K562 (cell line): ENCODE results near the gene POLR3H. TPM values are rescaled to one million over a fixed set of nuclear protein-coding genes. Genes with fewer than 3 reads are reported as not detected.
A peak's percentile ranks its signal among the peaks of the same experiment; 100 is the strongest.

Experiments used
- ATAC-seq: fragments of 200-7000 bp; cut with Tn5 transposase; 3 replicates; pipeline ENCODE4 v1.9.1; 2020; ENCODE audit warnings: moderate library complexity
- BruUV-seq: library from RNA; stranded (reverse); fragments of 400-500 nt; replicated peaks from 2 replicates; lab custom pipeline; 2021; lab: Mats Ljungman, UMichigan
- CTCF ChIA-PET: fragments of 300-600 bp; formaldehyde crosslinking; extraction: SDS; loops from one replicate; lab custom pipeline; 2021; ENCODE audit warnings: low intra/inter-chr PET ratio; lab: Yijun Ruan, JAX
- POLR2A ChIA-PET: fragments of 300-600, 350-650 bp; sonication (Branson Sonifier 250); formaldehyde crosslinking; extraction: SDS; loops from one replicate; lab custom pipeline; 2021; ENCODE audit warnings: antibody characterized with exemption, inconsistent platforms; lab: Yijun Ruan, JAX
- DNase-seq, 4 experiments: peaks; one replicate each; pipeline versions ENCODE4 v3.0.0 to v3.0.0-alpha.2; 2011 to 2018; ENCODE audit warnings: low spot score in 3 of 4, mixed read lengths in 3 of 4; ENCODE audit errors: extremely low read depth in 1 of 4
- FAIRE-seq: peaks from 2 replicates; lab custom pipeline; 2011; peaks lifted over from hg19 to GRCh38; lab: Jason Lieb, UNC
- H2AFZ ChIP-seq: 2 replicates; pipeline ENCODE4 v1.6.0; 2011; ENCODE audit warnings: low read depth, low read length, control low read depth, inconsistent platforms
- H3K27ac ChIP-seq: fragments of 200-600 bp; 3 replicates; pipeline ENCODE4 v1.8.0; 2011; ENCODE audit warnings: low read depth, mild to moderate bottlenecking, control low read depth, inconsistent platforms, low read length, moderate library complexity, mixed read lengths; ENCODE audit errors: extremely low read depth
- H3K27me3 ChIP-seq, 2 experiments: fragments of 300-600 bp in 1 of 2; 2 replicates in 1 of 2; 3 replicates in 1 of 2; pipeline versions ENCODE4 v1.6.0 to v1.8.0; 2011; ENCODE audit warnings: inconsistent platforms in 2 of 2, low read length in 2 of 2, mild to moderate bottlenecking in 1 of 2, mixed read lengths in 1 of 2, moderate library complexity in 1 of 2; ENCODE audit not compliant: control insufficient read depth in 2 of 2, insufficient read depth in 2 of 2
- H3K36me3 ChIP-seq: fragments of 300-600 bp; 3 replicates; pipeline ENCODE4 v1.8.0; 2011; ENCODE audit warnings: mild to moderate bottlenecking, low read length, inconsistent platforms; ENCODE audit not compliant: control insufficient read depth, insufficient read depth
- H3K4me1 ChIP-seq, 2 experiments: fragments of 200-600 bp in 1 of 2; replicated peaks in 1 of 2; 2 replicates in 1 of 2; 3 replicates in 1 of 2; pipeline versions ENCODE4 v1.5.1 to v1.8.0; 2011; ENCODE audit warnings: inconsistent platforms in 2 of 2, low read length in 2 of 2, mild to moderate bottlenecking in 1 of 2, mixed read lengths in 1 of 2, moderate library complexity in 1 of 2; ENCODE audit not compliant: control insufficient read depth in 2 of 2, insufficient read depth in 2 of 2
- H3K4me2 ChIP-seq: 2 replicates; pipeline ENCODE4 v1.6.1; 2011; ENCODE audit warnings: low read length, control low read depth, inconsistent platforms, mixed read lengths; ENCODE audit not compliant: insufficient read depth
- H3K4me3 ChIP-seq: fragments of 200-600 bp; sonication (generic), shearing (Covaris generic); 2 replicates; pipeline ENCODE4 v1.5.1; 2016; ENCODE audit warnings: control low read depth, inconsistent platforms
- H3K79me2 ChIP-seq: fragments of 200-600 bp; 3 replicates; pipeline ENCODE4 v1.8.0; 2011; ENCODE audit warnings: low read length, inconsistent platforms; ENCODE audit not compliant: control insufficient read depth, insufficient read depth
- H3K9ac ChIP-seq, 2 experiments: 2 replicates each; pipeline versions ENCODE4 v1.6.0 to v1.6.1; 2011; ENCODE audit warnings: low read depth in 2 of 2, low read length in 2 of 2, control low read depth in 1 of 2, inconsistent platforms in 1 of 2, mild to moderate bottlenecking in 1 of 2, mixed read lengths in 1 of 2; ENCODE audit not compliant: insufficient read depth in 1 of 2
- H3K9me1 ChIP-seq: one replicate; pipeline ENCODE4 v1.6.0; 2011; ENCODE audit warnings: inconsistent platforms, mild to moderate bottlenecking, low read length, moderate library complexity; ENCODE audit not compliant: control insufficient read depth, insufficient read depth
- H3K9me3 ChIP-seq: replicated peaks from 2 replicates; pipeline ENCODE4 v1.5.1; 2011; ENCODE audit warnings: low read depth, low read length, inconsistent platforms; ENCODE audit not compliant: control insufficient read depth, insufficient read depth
- H4K20me1 ChIP-seq: replicated peaks from 2 replicates; pipeline ENCODE4 v1.6.1; 2011; ENCODE audit warnings: low read length, inconsistent platforms, mixed read lengths; ENCODE audit not compliant: control insufficient read depth, insufficient read depth
- CHD2 ChIP-seq: IDR thresholded peaks from 2 replicates; pipeline ENCODE4 v1.6.1; 2011; ENCODE audit warnings: low read depth, low read length
- MED1 ChIP-seq: sonication (generic); formaldehyde crosslinking; IDR thresholded peaks from 2 replicates; pipeline ENCODE4 v1.8.1; 2023; ENCODE audit warnings: missing genetic modification reagents, borderline replicate concordance
- SAFB ChIP-seq: fragments of 200-400 bp; formaldehyde crosslinking; IDR thresholded peaks from 2 replicates; pipeline ENCODE4 v1.6.1; 2017; ENCODE audit warnings: low read depth, low read length, borderline replicate concordance
- SETDB1 ChIP-seq: IDR thresholded peaks from one replicate; pipeline ENCODE4 v1.6.1; 2012; ENCODE audit warnings: low read length, control low read depth, inconsistent platforms
- SMAD4 ChIP-seq: fragments of 250-450 bp; sonication (Bioruptor Pico); conservative IDR thresholded peaks from 2 replicates; pipeline ENCODE4 v1.8.0; 2021; ENCODE audit warnings: inconsistent platforms, mild to moderate bottlenecking, moderate library complexity
- U2AF1 ChIP-seq: fragments of 200-400 bp; formaldehyde crosslinking; optimal IDR thresholded peaks from 2 replicates; pipeline ENCODE3; 2017; ENCODE audit warnings: mild to moderate bottlenecking, low read depth, low read length, moderate library complexity
- ZNF133 ChIP-seq: fragments of 250-450 bp; sonication (Bioruptor Pico); IDR thresholded peaks from 2 replicates; pipeline ENCODE4 v1.4.0; 2020; ENCODE audit warnings: mild to moderate bottlenecking
- ZNF354B ChIP-seq: fragments of 250-450 bp; sonication (Bioruptor Pico); IDR thresholded peaks from 2 replicates; pipeline ENCODE4 v1.4.0; 2020
- WGBS: fragments of 100-300 bp; shearing (Covaris generic); methylation state at CpG from one replicate; pipeline ENCODE4 v1.1.6; 2016; ENCODE audit warnings: low coverage, mixed read lengths; ENCODE audit not compliant: insufficient coverage; ENCODE audit errors: missing lambda C conversion rate; 5-methylcytosine and 5-hydroxymethylcytosine counted together
- in situ Hi-C: fragments of 300-500 bp; cut with MboI; formaldehyde crosslinking; loops from 4 replicates; pipeline ENCODE4 v1.15.0; 2018; ENCODE audit warnings: inconsistent platforms, mixed read lengths
- intact Hi-C: fragments of 100-400 bp; cut with micrococcal nuclease; formaldehyde crosslinking; loops from 2 replicates; pipeline ENCODE4 v1.14.2; 2022
- polyA plus RNA-seq, 8 experiments: library from polyadenylated mRNA; depleted of rRNA in 4 of 8; stranded (reverse) in 5 of 8; unstranded in 3 of 8; fragments of >200 nt; fragmentation: Nextera tagmentation in 2 of 8; fragmentation: Illumina TruSeq in 1 of 8; extraction: Ambion mirVana in 2 of 8; extraction: Trizol in 1 of 8; gene quantifications; 2 replicates each; pipeline versions ENCODE4 v1.2.1 to v1.2.3, GENCODE V29; 2011 to 2014; ENCODE audit warnings: inconsistent platforms in 1 of 8, missing spikeins in 1 of 8
- total RNA-seq, 7 experiments: library from RNA; depleted of rRNA in 6 of 7; stranded (reverse); fragments of >200 nt in 6 of 7; fragmentation: Illumina TruSeq in 2 of 7; extraction: Trizol in 2 of 7; gene quantifications; 2 replicates each; pipeline versions ENCODE4 v1.2.1 to v1.2.3, GENCODE V29; 2011 to 2021; ENCODE audit warnings: low replicate concordance in 1 of 7
- TF ChIP-seq, protein P1 (sequence below): fragments of 250-450 bp; sonication (Bioruptor Pico); IDR thresholded peaks from 2 replicates; pipeline ENCODE4 v1.4.0; 2020; ENCODE audit warnings: mild to moderate bottlenecking, moderate library complexity

POLR3H gene
- total and polyA plus RNA-seq, 9 of the 15 experiments (the other 6 are each of a cell fraction or from before 2014, with no cell fraction given): 5.3 to 48.4 (median 22.2) TPM

- ATAC-seq (no peak), FAIRE-seq (no peak), DNase-seq (no peak)
- peaks cover 12% of the 10 kb centered on the region; the same call in 1 of the 2 replicates for H4K20me1 ChIP-seq
- peaks cover 48% of the 10 kb centered on the region for H3K79me2 ChIP-seq
- H3K4me1 ChIP-seq: no peaks in the 10 kb centered on the region; a peak in 1 of 5 replicates
- peaks cover 61% of the 10 kb centered on the region; the same call in 2 of the 3 replicates for H3K36me3 ChIP-seq
- H3K4me2 ChIP-seq: no peak overlapping the region
- no peaks in the 10 kb centered on the region for H3K9me1 ChIP-seq
- H3K9me3 ChIP-seq: no peaks in the 10 kb centered on the region
- POLR2A ChIA-PET: interaction anchor here (0.6 to 0.9 kb wide), 2 partner anchors 24 to 53 kb away, joined by 3 to 4 read pairs; no protein-coding TSS in a partner anchor
- intact Hi-C loops: no loop called here
- no peak overlapping the region for H3K4me3 ChIP-seq
- H3K27me3 ChIP-seq: no peaks in the 10 kb centered on the region
- CTCF ChIA-PET: no interaction called here
- no peak overlapping the region for H2AFZ ChIP-seq
- TF ChIP-seq U2AF1 (no peak), SAFB (no peak), SMAD4 (CRISPR knock-in tag) (no peak), MED1 (CRISPR knock-in tag) (no peak), ZNF133 (no peak), CHD2 (no peak), ZNF354B (CRISPR knock-in tag) (no peak), SETDB1 (no peak)
- TF ChIP-seq, protein P1, sequence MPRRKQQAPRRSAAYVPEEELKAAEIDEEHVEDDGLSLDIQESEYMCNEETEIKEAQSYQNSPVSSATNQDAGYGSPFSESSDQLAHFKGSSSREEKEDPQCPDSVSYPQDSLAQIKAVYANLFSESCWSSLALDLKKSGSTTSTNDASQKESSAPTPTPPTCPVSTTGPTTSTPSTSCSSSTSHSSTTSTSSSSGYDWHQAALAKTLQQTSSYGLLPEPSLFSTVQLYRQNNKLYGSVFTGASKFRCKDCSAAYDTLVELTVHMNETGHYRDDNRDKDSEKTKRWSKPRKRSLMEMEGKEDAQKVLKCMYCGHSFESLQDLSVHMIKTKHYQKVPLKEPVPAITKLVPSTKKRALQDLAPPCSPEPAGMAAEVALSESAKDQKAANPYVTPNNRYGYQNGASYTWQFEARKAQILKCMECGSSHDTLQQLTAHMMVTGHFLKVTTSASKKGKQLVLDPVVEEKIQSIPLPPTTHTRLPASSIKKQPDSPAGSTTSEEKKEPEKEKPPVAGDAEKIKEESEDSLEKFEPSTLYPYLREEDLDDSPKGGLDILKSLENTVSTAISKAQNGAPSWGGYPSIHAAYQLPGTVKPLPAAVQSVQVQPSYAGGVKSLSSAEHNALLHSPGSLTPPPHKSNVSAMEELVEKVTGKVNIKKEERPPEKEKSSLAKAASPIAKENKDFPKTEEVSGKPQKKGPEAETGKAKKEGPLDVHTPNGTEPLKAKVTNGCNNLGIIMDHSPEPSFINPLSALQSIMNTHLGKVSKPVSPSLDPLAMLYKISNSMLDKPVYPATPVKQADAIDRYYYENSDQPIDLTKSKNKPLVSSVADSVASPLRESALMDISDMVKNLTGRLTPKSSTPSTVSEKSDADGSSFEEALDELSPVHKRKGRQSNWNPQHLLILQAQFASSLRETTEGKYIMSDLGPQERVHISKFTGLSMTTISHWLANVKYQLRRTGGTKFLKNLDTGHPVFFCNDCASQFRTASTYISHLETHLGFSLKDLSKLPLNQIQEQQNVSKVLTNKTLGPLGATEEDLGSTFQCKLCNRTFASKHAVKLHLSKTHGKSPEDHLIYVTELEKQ (CRISPR knock-in tag): no peak
- 0 out of 4 replicates have a peak overlapping the region, but pooled peaks of 1 of the 2 experiments have one; percentile 26 for H3K9ac ChIP-seq
- 90% methylated on average over 10 of the region's 10 CpGs for WGBS
- H3K27ac ChIP-seq: no peak overlapping the region
- no TSS peak for BruUV-seq
- in situ Hi-C loops: no loop called here
Observed at GRCh38 chr22:41499624-41500280, 44.5 kb downstream of the POLR3H start.
